HG03469 (cell line): ENCODE results near the gene RAB3C.
"Not testable (repeated sequence)": the region's sequence is repeated elsewhere in the genome, so short reads cannot be mapped to it uniquely, and the experiment has no call there.

Source experiments
- ATAC-seq: cut with Tn5 transposase; IDR thresholded peaks from one replicate; pipeline ENCODE4 v1.9.1; 2021; ENCODE audit warnings: mild to moderate bottlenecking, moderate library complexity, moderate number of reproducible peaks; ENCODE audit not compliant: unreplicated experiment

Gene RAB3C

DNA sequence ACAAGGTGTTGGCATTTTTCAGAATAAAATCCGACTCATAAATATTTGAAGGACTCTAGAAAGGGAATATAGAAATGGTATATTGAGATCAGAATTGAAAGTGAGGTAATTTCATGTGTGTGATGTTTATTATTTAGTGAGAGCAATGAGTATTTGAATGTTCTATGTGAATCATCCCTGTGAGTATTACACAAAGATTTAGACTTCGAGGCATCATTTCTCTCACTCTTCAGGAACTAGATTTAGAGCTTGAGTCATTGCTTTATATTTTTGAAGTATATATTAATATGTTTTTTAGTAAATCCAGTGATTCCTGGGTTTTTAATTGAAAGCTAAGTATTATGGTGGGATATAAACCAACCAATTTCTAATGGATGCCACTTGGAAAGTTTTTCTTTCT, 91.2 kb downstream of the RAB3C start:
- ATAC-seq = no peak

DNA sequence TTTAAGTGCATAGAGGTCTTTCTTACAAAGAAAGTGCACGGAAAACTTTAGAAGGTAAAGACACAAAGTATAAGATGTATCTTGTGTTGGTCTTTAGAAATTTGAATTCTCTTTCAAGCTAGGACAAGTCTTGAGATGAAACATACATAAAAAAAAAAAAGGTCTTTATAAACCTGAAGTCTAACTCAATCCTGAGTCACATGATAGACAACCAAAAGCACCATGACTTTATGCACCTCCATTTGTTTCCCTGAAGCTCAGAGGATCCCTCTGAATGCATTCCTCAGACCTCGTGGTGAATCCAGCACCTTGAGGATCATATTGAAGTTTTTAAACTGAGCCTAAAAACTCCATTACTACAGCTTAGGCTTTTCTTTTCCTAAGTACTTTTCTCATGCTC, 91.8 kb downstream of the RAB3C start:
- no peak for ATAC-seq

DNA sequence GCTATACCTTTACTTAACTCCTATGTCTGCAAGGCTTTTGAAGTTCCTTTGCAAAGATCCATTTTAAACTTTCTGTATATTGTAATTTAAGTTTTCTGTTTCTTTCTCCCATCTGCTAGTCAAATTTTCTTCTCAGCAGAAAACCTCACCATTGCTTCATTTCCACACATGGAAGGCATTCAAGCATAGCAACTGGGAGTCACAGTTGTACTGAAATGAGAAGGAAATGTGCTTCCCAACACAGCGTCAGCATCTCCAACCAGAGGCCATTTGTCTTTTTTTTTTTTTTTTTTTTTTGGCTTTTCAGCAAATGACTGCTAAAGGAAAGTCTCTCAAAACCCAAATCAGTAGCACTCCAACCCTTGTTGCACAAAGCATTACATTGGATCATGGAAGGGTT, 92.5 kb downstream of the RAB3C start:
- ATAC-seq = no peak

DNA sequence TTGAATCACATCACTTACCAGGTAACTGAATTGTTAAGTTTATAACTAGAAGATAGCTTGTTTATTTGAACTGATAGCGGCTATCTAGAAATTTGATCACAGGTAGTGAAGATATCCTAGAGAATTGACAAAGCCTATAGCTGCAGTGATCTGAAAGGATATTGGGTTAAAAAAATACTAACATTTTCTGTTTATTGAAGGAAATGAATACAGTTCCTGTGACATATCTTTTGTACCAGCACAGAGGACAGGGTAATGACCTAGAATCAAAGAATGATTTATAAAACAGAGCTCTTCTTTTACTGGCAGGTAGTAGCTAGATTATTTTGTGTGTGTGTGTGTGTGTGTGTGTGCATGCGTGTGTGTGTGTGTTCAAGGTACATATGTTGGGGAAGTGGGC, 94.8 kb downstream of the RAB3C start:
- no peak for ATAC-seq

DNA sequence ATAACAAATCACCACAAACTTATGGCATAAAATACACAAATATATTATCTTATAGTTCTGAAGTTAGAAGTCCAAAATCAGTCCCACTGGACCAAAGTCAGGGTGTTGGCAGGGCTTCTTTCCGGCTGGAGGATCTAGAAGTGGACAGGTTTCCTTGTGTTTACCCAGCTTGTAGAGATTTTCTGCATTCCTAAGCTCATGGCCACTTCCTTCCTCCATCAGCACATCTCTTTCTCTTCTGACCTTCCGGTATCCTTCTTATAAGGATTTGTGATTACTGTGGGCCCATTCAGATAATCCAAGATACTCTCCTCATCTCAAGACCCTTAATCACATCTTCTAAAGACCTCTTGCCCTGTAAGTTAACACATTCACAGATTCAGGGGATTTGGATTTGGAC, 97.6 kb downstream of the RAB3C start:
- no peak for ATAC-seq

DNA sequence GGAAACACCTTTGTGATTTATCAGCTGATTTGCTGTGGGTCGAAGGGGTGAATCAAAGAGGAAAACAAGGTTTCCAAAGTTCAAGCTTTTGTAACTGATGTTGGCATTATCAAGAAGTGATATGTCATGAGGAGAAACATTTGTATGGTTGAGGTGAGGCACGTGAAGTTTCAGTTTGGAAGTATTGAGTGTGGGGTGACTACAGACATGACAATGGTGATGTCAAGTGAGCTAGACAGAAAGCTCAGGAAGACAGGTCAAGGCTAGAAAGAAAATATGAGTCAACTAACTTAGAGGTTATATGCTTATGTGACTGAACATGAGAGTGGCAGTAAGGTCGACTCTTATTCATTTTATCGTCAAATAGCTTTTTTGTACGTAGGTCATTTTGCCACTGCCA, 99.1 kb downstream of the RAB3C start:
- no peak for ATAC-seq

DNA sequence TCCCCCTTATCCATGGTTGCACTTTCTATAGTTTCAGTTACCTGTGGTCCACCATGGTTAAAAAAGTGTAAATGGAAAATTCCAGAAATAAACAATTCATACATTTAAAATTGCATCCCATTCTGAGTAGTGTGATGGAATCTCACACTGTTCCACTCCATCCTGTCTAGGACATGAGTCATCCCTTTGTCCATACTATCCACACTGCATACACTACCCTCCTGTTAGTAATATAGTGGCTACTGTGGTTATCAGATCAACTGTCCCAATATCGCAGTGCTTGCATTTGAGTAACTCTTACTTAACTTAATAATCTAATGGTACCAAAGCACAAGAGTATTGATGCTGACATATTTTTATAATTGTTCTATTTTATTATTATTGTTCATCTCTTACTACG, 100.7 kb downstream of the RAB3C start:
- no peak for ATAC-seq

DNA sequence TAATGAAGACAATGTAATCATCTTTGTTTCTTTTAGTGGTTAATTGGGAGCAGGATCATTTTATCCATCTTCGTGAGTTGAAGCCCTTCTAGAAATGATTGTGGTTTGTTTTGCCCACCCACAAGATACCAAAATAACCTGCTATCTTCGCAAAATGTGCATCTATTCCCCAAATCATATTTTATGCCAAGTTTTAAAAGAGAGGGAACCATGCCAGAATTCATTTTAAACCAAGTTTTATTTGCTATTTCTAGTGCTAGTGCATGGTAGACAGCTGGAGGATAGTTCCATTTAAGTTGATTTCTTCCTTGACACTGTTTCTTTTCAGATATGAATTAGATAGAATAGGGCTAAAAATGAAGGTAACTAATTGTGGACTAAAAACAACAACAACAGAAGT, 104.2 kb downstream of the RAB3C start:
- no peak for ATAC-seq

DNA sequence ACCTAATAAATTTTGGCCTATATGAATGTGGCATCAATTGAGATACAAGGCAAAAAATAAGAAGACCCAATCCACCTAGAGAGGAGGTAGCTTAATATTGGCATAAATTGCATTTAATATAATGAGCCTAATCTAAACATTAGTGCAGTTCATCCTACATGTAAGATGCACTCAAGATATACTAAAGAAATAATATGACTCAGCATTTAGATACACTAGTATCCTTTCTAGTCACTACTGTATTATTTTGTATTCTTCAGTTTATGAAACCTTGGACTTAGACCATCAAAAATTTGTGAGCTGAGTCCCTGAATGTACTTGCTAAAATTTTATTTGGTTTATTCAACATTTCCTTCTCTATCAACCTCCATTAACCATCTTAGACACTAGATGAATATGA, 104.7 kb downstream of the RAB3C start:
- no peak for ATAC-seq

DNA sequence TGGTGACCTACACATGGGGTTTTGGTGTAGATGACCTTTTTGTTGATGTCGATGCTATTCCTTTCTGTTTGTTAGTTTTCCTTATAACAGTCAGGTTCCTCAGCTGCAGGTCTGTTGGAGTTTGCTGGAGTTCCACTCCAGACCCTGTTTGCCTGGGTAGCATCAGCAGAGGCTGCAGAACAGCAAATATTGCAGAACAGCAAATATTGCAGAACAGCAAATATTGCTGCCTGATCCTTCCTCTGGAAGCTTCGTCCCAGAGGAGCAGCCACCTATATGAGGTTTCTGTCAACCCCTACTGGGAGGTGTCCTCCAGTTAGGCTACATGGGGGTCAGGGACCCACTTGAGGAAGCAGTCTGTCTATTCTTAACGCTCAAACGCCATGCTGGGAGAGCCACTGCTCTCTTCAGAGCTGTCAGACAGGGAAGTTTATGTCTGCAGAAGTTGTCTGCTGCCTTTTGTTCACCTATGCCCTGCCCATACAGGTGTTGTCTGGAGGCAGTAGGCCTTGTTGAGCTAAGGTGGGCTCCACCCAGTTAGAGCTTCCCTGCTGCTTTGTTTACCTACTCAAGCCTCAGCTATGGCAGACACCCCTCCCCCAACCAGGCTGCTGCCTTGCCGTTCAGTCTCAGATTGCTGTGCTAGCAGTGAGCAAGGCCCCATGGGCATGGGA, 116.3 kb downstream of the RAB3C start:
- not testable (repeated sequence) for ATAC-seq

DNA sequence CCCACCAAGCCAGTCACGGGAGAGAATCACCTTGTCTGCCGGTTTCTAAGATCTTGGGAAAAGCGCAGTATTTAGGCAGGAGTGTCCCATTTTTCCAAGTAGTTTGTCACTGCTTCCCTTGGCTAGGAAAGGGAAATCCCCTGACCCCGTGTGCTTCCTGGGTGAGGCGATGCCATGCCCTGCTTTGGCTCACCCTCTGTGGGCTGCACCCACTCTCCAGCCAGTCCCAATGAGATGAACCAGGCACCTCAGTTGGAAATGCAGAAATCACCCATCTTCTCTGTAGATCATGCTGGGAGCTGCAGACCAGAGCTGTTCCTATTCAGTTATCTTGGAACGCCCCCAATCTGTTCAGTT, 116.9 kb downstream of the RAB3C start:
- no peak for ATAC-seq

DNA sequence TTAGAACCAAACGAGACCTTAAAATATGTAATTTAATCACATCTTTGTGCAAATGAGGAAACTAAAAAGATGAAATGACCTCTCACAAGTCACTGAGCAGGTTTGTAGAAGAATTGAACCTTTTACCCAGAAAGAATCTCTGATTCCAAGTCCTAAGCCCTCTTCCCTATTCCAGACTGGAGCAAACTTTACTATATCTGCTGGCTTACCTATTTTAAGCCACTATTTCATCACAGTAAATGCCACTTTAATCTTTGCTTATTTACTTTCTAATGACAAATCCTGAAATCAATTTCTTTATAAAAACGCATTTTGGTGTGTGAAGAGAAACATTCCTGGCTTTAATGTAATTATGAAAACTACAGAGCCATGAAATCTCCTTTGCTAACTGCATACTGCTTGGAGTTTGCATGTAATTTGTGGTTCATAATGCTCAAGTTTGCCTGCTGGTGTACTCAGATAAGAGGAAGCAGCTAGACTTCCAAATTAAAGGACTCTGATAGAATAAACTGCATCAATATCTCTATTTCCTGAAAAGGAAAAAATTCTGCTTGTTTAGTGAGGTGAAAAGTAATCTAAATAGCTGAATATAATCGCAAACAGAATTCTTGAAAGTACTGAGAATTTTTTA, 121.2 kb downstream of the RAB3C start:
- ATAC-seq = no peak

DNA sequence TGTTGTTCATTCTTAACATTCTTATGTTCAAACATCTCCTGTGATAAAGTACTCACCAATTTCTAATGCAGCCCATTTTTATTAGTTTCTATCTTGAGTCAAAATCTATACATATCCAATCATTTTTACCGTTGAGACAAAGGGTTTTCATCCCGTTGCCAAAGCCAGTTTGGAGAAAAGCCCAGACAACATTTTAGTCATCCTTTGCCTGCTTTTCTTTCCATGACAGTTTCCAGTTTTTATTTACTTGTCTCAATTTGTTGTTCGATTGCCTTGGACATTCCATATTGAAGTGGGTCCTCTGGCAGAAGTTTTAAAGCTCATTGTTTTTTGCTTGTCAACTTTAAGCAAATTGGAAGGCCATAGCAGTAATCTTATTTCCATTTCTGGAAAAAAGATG, 123.9 kb downstream of the RAB3C start:
- no peak for ATAC-seq

DNA sequence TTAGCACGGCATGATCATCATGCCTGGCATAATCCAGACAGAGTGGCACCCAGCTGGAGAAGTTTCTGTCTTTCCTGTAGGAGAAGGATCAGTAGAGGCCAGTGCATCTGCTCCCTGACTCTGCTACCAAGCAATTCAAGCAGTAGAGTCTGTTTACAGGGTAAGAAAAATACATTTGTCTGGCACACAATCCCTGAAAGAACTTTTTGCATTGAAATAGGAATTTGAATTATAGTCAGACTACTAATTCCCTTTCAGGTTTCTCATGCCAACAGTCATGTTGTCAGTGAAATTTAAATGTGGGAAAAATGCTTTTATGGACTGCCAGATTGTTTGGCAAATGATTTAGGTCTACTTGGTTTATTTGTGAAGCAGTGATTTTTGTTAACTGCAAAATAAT, 125.6 kb downstream of the RAB3C start:
- ATAC-seq = no peak

DNA sequence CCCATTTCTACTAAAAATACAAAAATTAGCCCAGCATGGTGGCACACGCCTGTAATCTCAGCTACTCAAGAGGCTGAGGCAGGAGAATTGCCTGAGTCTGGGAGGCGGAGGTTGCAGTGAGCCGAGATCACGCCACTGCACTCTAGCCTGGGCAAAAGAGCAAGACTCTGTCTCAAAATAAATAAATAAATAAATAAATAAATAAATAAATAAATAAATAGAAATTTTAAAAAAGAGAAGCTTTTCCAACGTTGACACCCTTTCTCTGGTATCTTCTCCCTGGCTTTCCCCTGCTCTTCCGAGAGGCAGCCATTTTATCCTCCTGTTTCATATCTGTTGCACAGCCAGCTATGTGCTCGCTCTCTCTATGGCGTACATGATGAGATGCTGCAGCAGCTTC, 127.5 kb downstream of the RAB3C start:
- not testable (repeated sequence) for ATAC-seq

DNA sequence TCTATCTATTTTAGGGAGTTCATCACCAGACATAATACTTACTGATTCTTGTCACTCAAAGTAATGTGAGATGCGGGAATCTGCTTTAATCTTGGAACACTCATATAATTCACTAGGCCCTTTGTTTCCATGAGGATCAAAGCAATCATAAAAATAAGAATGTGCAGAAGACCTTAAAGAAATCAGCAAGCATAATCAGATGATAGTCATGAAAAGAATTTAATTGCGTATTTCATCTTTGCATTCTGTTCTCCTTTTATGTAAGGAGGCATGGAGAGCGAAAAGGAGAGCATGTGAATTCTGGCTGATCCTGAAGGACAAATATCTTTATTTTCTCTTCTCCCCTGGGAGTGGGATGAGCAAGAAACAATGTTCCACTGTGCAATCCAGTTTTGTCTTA, 128.0 kb downstream of the RAB3C start:
- ATAC-seq = no peak

DNA sequence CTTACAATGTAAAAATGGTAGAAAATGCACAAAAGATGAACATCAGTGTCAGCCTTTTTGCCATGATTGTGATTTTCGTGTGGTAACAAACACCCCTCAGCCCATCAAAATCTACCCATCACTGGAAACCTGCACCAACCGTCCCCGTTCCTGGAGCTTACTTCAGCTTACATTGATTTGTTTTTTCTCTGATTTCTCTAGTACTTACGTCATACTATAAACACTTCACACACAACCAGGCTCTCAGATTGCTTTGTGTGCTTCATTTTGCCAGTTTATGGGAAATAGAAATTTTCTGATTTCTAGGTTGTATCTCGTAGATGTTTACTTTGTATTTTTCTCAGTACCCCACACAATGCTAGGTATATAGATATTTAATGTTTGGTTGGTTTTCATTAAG, 129.1 kb downstream of the RAB3C start:
- ATAC-seq = no peak

DNA sequence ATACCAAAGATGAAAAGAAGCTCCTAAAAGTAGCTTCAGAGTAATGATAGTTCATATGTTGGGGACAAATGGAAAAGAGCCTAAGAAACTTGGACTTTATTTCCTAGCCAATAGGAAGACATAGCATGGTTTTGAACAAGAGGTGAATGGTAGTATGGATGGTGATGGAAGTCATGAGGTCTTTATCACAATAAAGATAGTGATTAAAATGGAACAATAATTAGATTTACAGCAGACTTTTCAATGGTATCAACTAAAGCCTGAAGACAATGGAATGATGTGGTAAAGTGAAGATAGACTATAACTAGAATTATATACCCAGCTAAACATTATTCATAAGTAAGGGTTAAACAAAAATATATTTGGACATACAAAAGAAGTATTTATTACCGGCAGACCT, 131.2 kb downstream of the RAB3C start:
- no peak for ATAC-seq

DNA sequence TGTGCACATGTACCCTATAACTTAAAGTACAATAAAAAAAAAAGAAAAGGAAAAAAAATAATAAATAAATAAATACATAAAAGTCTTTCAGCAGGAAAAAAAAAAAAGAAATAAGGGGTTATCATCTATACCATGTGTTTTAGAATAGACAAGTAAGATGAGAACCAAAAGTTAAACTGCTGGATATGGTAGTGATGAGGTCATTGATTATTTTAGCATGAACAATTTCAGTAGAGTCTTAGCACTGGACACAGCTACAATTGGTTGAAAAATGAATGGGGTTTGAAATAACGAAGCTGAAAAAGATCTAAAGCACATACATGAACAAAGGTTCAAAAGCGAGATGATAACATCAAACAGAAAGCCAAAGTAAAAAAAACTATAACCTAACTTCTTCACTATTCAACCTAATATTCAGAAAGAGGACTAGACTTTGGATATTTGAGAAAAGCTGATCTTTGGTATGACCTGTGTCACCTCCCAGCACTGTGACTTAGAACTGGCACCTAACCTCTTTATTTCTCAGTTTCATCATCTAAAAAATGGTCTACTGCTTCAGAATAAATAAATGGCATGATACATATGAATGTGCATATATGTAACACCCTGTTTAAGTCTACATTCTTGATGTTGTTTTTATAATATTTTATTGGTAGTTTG, 133.3 kb downstream of the RAB3C start:
- ATAC-seq = no peak

DNA sequence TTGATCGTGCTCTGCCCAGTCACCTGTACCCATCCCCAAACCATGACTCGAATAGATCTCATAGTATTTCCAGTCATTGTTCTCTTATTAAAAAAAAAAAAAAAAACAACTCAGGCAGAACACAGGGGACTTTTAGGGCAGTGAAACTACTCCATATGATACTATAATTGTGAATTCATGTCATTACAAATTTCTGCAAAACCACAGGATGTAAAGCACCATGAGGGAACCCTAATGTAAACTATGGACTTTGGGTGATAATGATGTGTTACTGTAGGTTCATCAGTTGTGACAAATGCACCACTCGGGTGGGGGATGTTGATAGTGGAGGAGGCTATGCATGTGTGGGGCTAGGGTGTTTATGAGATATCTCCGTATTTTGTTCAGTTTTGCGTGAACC, 133.8 kb downstream of the RAB3C start:
- no peak for ATAC-seq

DNA sequence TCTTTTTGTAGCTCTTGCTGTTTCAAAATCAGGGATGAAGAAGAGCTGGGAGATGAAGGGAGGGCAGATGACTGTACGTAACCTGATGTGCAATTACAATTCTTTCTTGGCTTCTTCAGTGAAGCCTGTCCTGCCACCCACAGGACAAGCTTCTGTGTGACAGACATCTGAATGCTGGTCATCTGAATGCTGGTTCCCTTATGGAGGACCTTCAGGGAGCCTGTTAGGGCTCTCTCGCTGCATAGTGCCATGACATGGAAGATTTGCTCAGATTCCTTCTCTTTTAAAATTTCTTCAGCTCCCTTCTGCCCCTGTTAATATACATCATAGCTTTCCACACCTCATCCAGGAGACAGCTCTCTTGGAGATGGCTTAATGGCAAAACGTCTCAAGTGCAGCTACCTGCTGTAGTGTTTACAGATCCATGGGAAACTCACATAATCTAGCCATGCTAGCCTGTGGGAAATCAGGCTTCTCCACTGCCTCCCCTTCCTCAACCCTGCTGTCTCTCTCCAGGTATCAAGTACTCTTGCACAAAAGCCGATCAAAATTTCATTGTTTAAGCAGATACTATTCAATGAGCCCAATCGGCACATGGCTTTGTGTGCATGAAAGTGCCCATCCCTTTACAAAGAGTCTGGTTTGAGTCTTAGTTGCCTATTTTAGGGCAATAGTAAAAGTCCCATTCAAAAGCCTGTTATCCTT, 134.6 kb downstream of the RAB3C start:
- ATAC-seq = no peak
